WTC11 (cell line): ENCODE data around the gene KLHDC9.

ENCODE experiments used
- GTF2I ChIP-seq: fragments of 250-450 bp; sonication (Bioruptor Pico); conservative IDR thresholded peaks from 2 replicates; pipeline ENCODE4 v1.4.0; 2021; ENCODE audit warnings: mild to moderate bottlenecking
- TF ChIP-seq, protein P1 (sequence below): fragments of 200-600 bp; IDR thresholded peaks from 2 replicates; pipeline ENCODE4 v1.8.0; 2022; ENCODE audit warnings: antibody characterized with exemption

- TF ChIP-seq, protein P1, sequence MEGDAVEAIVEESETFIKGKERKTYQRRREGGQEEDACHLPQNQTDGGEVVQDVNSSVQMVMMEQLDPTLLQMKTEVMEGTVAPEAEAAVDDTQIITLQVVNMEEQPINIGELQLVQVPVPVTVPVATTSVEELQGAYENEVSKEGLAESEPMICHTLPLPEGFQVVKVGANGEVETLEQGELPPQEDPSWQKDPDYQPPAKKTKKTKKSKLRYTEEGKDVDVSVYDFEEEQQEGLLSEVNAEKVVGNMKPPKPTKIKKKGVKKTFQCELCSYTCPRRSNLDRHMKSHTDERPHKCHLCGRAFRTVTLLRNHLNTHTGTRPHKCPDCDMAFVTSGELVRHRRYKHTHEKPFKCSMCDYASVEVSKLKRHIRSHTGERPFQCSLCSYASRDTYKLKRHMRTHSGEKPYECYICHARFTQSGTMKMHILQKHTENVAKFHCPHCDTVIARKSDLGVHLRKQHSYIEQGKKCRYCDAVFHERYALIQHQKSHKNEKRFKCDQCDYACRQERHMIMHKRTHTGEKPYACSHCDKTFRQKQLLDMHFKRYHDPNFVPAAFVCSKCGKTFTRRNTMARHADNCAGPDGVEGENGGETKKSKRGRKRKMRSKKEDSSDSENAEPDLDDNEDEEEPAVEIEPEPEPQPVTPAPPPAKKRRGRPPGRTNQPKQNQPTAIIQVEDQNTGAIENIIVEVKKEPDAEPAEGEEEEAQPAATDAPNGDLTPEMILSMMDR: no peak
- no peak for TF ChIP-seq GTF2I (CRISPR knock-in tag)
Measured at GRCh38 chr1:161138431-161138830, 40.3 kb downstream of the KLHDC9 start.
